ENCODE data around the gene FEM1B.

GRCh38 chr15:68330901-68331300, 53.4 kb downstream of the FEM1B start:
- TF ChIP-seq GATA3 (IDR thresholded peaks at IDR 0.05; ENCODE audit: low read depth, low read length) (no peak), GATA2 (IDR thresholded peaks at IDR 0.05; ENCODE audit: low read depth, low read length) (no peak)
